NCI-H1417 treated with DMSO at 0.1 percent for 48 hours (cell line): ENCODE data around the gene NFATC1.

Experiments used
- DNase-seq: peaks from one replicate; lab custom pipeline; 2025; lab: John Stamatoyannopoulos, UW

NFATC1 gene

DNA sequence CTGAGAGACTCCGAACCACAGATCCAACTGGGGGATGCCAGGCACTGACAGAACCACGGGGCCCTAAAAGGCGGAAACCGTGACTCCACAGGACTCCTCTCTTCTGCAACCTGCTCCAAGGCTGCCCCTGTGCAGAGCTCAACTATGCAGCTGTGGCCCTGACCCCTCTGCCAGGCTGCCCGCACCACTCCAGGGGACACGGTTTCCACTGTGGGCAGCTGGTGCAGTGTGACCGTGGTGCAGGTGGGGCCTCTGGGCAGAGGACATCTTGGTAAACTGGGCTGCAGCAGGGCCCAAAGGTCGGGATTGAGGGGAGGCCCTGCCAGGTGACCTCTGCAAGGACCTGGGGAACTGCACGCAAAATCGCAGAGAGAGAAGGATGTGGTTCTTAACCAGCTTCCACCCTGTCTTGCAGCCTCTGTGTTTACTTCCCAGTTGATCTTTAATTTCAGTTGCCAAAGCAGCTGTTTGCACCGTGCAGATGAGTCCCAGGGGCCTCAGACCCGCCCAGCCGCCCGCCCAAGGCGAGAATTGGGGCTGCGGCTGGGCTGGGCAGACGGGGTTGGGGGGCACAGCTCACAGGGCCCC, 179.3 kb downstream of the NFATC1 start:
- no peak for DNase-seq

GRCh38 chr18:79575891-79576685, 180.4 kb downstream of the NFATC1 start:
- DNase-seq: peak; percentile 86

- DNase-seq: no peak
Measured at GRCh38 chr18:79576686-79577351, 181.1 kb downstream of the NFATC1 start.

DNA sequence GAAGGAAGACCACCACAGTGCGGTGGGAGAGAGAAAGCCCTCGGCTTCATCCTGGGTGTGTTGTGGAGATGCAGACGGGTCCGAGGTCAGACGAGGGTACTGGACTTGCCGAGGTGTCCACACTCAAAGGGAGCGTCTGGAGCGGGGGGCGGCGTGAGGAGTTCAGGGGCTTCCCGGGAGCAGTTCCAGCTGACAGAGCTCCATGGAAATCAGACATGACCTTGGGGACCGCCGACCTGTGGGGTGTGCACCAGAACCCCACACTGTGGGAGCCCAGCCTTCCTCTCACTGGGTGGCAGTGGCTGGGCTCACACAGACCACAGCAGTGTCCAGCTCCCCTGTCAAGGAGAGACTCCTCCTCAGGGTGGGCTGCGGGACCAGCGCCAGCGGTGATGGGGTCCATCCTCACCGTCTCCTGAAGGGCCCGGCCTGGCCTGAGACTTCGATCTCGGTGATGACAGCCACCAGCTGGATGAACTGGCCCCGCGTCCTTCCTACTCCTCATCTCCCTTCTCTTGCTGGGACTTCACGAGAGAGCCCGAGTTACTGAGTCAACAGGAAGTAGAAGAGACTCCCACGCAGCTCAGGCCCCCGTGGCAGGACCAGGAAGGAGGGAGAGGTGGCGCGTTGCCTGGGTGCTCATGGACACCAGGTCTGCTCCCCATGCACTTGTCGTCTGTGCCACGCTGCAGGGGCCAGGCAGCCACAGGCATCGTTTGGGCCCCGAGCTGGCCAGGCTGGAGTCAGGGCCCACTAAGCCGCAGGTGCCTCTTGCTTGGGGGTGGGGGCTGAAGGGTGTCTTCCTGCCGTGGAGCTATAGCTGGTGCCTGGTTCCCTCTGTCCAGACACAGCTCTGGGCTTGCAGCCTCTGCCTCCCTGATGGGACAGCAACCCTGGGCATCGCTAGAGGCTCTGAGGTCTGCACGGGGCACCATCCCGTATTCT, 182.0 kb downstream of the NFATC1 start:
- no peak for DNase-seq

DNA sequence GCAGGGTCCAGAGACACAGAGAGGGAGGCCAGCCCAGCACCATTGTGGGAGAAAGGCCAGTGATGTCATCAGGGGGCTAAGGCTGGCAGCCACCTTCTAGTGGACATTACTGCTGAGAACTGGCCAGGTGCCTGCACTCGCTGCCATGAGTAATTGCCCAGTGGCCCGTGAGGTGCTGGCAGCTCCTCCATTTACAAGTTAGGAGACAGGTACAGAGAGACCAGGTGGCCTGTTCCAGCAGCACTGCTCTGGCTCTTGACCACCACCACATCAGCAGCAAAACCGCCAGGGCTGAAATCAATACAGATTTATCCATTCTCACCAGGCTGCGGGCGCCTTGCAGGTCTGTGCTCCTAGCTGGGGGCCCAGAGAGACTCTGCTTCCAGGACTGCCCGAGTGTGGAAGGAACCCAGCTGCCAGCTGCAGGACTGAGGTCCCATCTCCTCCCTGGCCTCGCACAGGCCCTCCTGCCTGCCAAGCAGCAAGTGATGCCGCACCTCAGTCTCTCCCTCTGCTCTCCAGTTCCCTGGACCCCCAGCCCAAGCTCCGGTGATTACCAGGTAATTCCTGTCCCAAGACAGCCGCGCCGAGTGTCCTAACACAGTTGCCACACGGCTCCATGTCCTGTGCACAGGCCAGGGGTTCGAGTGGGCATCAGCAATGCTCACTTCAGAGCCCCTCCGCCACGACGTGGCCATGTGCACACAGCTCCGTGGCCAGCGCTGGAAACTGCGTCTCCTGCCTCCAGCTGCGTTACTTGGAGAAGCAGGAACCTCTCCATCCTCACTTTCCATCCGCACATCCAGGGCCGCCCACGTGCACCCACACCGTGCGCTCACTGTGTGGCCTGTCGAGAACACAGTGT, 182.9 kb downstream of the NFATC1 start:
- no peak for DNase-seq
